ENCODE data around the gene RADX. TPM values are rescaled to one million over a fixed set of nuclear protein-coding genes. Genes with fewer than 3 reads are reported as not detected.

Gene RADX
- total and polyA plus RNA-seq, 2 of the 13 experiments (the other 11 are each of a cell fraction or from before 2014, with no cell fraction given), result 1.1 to 2.7 TPM

GRCh38 chrX:106621836-106622235 lies 10.1 kb downstream of the RADX start (continued):
- no peak for TF ChIP-seq HNF1B (CRISPR knock-in tag; IDR thresholded peaks at IDR 0.05)

- Histone ChIP-seq H4K20me1 (ENCODE audit: insufficient read depth, low read length) (no peaks in the 10 kb centered on the region), H3K4me1 (ENCODE audit: insufficient read depth, low read length) (no peaks in the 10 kb centered on the region), H3K79me2 (ENCODE audit: insufficient read depth, low read length) (no peaks in the 10 kb centered on the region), H3K27ac (ENCODE audit: extremely low read length, insufficient read depth, low read length) (no peak overlapping the region), H2AFZ (ENCODE audit: low read length) (no peak overlapping the region), H3K27me3 (ENCODE audit: control insufficient read depth in 1 of 2, insufficient read depth in 2 of 2, low read length in 2 of 2) (no peaks in the 10 kb centered on the region), H3K4me2 (ENCODE audit: low read depth, low read length) (no peak overlapping the region), H3K4me3 (replicated peaks in 1 of 3; ENCODE audit: insufficient read depth in 1 of 3, low read depth in 2 of 3, low read length in 3 of 3) (no peak overlapping the region), H3K9ac (ENCODE audit: insufficient read depth, low read depth, low read length) (no peak overlapping the region), H3K9me3 (ENCODE audit: low read length) (no peaks in the 10 kb centered on the region), H3K36me3 (replicated peaks in 1 of 2; ENCODE audit: control insufficient read depth in 1 of 2, insufficient read depth in 2 of 2, low read length in 2 of 2) (no peaks in the 10 kb centered on the region)
- in situ Hi-C loops (cut with HindIII; ENCODE audit: extremely low pct_ligation_motif_present, low pct_unique_long_range_greater_than_20kb) (no loop called here), intact Hi-C loops (cut with micrococcal nuclease; ENCODE audit: unreplicated experiment) (no loop called here)
- FAIRE-seq, result no peak
- CTCF ChIA-PET (ENCODE audit: low intra/inter-chr PET ratio, low total read pairs), result no interaction called here
- TF ChIP-seq NR2C2 (CRISPR knock-in tag; IDR thresholded peaks at IDR 0.05; ENCODE audit: borderline replicate concordance) (no peak), ZNF740 (CRISPR knock-in tag; IDR thresholded peaks at IDR 0.05) (no peak), ZFP36L2 (CRISPR knock-in tag; IDR thresholded peaks at IDR 0.05) (no peak), MBNL3 (CRISPR knock-in tag; conservative IDR thresholded peaks at IDR 0.05) (no peak), NR0B2 (CRISPR knock-in tag; IDR thresholded peaks at IDR 0.05) (no peak), JARID2 (CRISPR knock-in tag; IDR thresholded peaks at IDR 0.05; ENCODE audit: insufficient replicate concordance) (no peak)
- no TSS peak for BruUV-seq (replicated peaks)
- ATAC-seq, result no peak
- no peak for DNase-seq (ENCODE audit: low spot score)
- POLR2A ChIA-PET, result no interaction called here
These were observed 15.0 kb downstream of the RADX start for GRCh38 chrX:106626789-106627188.
